Measurements from ENCODE around the gene DHX32. TPM values are rescaled to one million over a fixed set of nuclear protein-coding genes. Genes with fewer than 3 reads are reported as not detected.

DHX32 gene
- polyA plus RNA-seq, 1 donor (not counting 4 experiments of a cell fraction or from before 2014, with no cell fraction given) = 48.3 TPM

DNA sequence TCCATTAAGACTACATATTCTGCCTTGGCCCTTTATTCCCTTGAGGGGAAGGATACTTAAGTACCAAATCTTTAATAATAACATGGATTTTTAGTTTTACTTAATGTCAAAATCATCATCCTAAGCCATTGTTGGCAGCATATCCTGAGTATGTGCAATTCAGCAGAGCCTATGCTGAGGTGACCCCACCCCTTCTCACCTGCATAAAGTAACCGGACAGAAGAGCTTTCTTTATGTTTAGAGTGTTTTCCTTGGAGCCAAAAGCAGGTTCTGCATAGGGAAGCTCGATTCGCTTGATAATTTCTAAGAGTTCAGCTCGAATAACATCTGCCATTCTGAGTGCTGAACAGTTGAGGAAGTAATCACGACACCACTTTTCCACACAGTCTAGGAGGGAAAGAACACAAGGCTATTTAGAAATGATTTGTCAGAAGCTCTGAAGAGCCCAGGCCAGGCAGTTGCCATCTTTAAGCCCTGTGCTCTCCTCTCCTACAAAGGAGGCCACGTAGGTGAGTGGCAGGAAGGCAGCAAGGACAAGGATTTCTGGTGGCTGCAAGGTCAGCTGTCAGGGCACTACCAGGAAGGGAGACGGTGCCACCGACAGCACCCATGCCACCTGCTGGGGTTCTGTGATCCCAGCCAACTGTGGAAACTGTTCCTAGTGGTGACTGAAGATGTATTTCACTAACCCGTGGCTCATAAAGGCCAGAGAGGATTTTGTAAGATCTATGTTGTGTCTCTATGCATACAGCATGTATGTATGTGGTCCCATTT, 42.1 kb downstream of the DHX32 start:
- peaks cover 35 to 55% of the 10 kb centered on the region in 2 experiments for H3K36me3 ChIP-seq (ENCODE audit: control insufficient read depth in 2 of 2, extremely low read depth in 1 of 2, insufficient read depth in 2 of 2, low read length in 2 of 2)

DNA sequence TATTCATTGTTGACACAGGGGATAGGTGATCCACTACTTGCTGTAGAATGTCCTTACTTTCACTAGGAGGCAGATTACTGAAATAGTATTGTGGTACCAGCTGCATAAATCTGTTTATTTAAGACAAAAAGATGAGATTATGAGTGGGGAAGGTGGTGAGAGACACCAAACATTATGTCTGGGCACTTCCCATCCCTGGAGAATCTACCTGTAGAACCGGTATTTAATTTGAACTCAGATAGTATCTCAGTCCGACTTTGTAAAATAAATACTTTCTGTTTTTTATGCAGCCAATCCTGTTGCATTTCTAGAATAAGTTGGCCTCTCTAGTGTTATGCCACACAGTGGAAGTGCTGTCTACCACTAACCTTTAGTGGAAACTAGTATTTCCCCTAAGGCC, 44.3 kb downstream of the DHX32 start:
- Histone ChIP-seq H3K4me2 (ENCODE audit: control insufficient read depth, extremely low read depth, insufficient read depth, low read depth, low read length) (no peak overlapping the region), H3K9me1 (ENCODE audit: control insufficient read depth, extremely low read depth, insufficient read depth, low read length) (no peaks in the 10 kb centered on the region), H3K27me3 (ENCODE audit: control insufficient read depth, extremely low read depth, insufficient read depth, low read length) (no peaks in the 10 kb centered on the region), H3K36me3 (ENCODE audit: control insufficient read depth in 2 of 2, extremely low read depth in 1 of 2, insufficient read depth in 2 of 2, low read length in 2 of 2) (peaks cover 41 to 69% of the 10 kb centered on the region in 2 experiments), H3K27ac (ENCODE audit: control insufficient read depth, insufficient read depth, low read length) (no peak overlapping the region), H4K20me1 (ENCODE audit: control insufficient read depth, extremely low read depth, insufficient read depth, low read length) (peaks cover 3% of the 10 kb centered on the region), H3K9ac (ENCODE audit: control insufficient read depth, extremely low read depth, insufficient read depth, low read length) (no peak overlapping the region), H3K4me1 (ENCODE audit: control insufficient read depth, extremely low read depth, insufficient read depth, low read length) (no peaks in the 10 kb centered on the region), H3K4me3 (ENCODE audit: control insufficient read depth in 2 of 3, extremely low read depth in 1 of 3, insufficient read depth in 2 of 3, low read depth in 1 of 3, low read length in 3 of 3) (no peak overlapping the region), H3K9me3 (ENCODE audit: control insufficient read depth, low read depth, low read length) (no peaks in the 10 kb centered on the region), H3K79me2 (ENCODE audit: control insufficient read depth, insufficient read depth, low read length) (no peaks in the 10 kb centered on the region), H2AFZ (ENCODE audit: control insufficient read depth, low read length) (no peak overlapping the region)
- no peak for FAIRE-seq
- TF ChIP-seq CTCF (optimal IDR thresholded peaks at IDR 0.05 in 1 of 3, IDR thresholded peaks at IDR 0.05 in 1 of 3, conservative IDR thresholded peaks at IDR 0.05 in 1 of 3; ENCODE audit: extremely low read depth in 1 of 3, insufficient read depth in 2 of 3, low read length in 3 of 3) (no peak), EZH2 (IDR thresholded peaks at IDR 0.05; ENCODE audit: low read length) (no peak)
- DNase-seq (ENCODE audit: low read depth, low spot score) = no peak
- dilution Hi-C loops (cut with MboI; ENCODE audit: extremely low pct_ligation_motif_present, low sequenced_read_pairs) = no loop called here

More for the DNA sequence above, 42.1 kb downstream of the DHX32 start:
- Histone ChIP-seq H3K79me2 (ENCODE audit: control insufficient read depth, insufficient read depth, low read length) (no peaks in the 10 kb centered on the region), H2AFZ (ENCODE audit: control insufficient read depth, low read length) (no peak overlapping the region), H3K27ac (ENCODE audit: control insufficient read depth, insufficient read depth, low read length) (no peak overlapping the region), H3K4me2 (ENCODE audit: control insufficient read depth, extremely low read depth, insufficient read depth, low read depth, low read length) (no peak overlapping the region), H3K9me3 (ENCODE audit: control insufficient read depth, low read depth, low read length) (no peaks in the 10 kb centered on the region), H3K27me3 (ENCODE audit: control insufficient read depth, extremely low read depth, insufficient read depth, low read length) (no peaks in the 10 kb centered on the region), H3K9me1 (ENCODE audit: control insufficient read depth, extremely low read depth, insufficient read depth, low read length) (no peaks in the 10 kb centered on the region), H3K9ac (ENCODE audit: control insufficient read depth, extremely low read depth, insufficient read depth, low read length) (no peak overlapping the region), H3K4me3 (ENCODE audit: control insufficient read depth in 2 of 3, extremely low read depth in 1 of 3, insufficient read depth in 2 of 3, low read depth in 1 of 3, low read length in 3 of 3) (no peak overlapping the region), H3K4me1 (ENCODE audit: control insufficient read depth, extremely low read depth, insufficient read depth, low read length) (no peaks in the 10 kb centered on the region), H4K20me1 (ENCODE audit: control insufficient read depth, extremely low read depth, insufficient read depth, low read length) (peaks cover 3% of the 10 kb centered on the region)
- TF ChIP-seq EZH2 (IDR thresholded peaks at IDR 0.05; ENCODE audit: low read length) (no peak), CTCF (optimal IDR thresholded peaks at IDR 0.05 in 1 of 3, IDR thresholded peaks at IDR 0.05 in 1 of 3, conservative IDR thresholded peaks at IDR 0.05 in 1 of 3; ENCODE audit: extremely low read depth in 1 of 3, insufficient read depth in 2 of 3, low read length in 3 of 3) (no peak)
- DNase-seq (ENCODE audit: low read depth, low spot score) (no peak), FAIRE-seq (no peak)
- dilution Hi-C loops (cut with MboI; ENCODE audit: extremely low pct_ligation_motif_present, low sequenced_read_pairs) = no loop called here
